Tibial nerve (tissue), 4 donors: ENCODE measurements around the gene TENM4. TPM values are rescaled to one million over a fixed set of nuclear protein-coding genes. Genes with fewer than 3 reads are reported as not detected.

Experiments
- DNase-seq, 2 donors: peaks; one replicate each; pipeline ENCODE4 v3.0.0-alpha.2; 2019; ENCODE audit warnings: low spot score in 2 of 2
- H3K27ac ChIP-seq, 4 donors: fragments of 200-600 bp; sonication (generic) in 3 of 4; one replicate each; pipeline ENCODE4 v1.5.1; 2017 to 2019; ENCODE audit warnings: mild to moderate bottlenecking in 1 of 4
- H3K27me3 ChIP-seq, 2 donors: fragments of 200-600 bp; sonication (generic) in 1 of 2; one replicate each; pipeline versions ENCODE4 v1.5.1 to v1.6.0; 2017 to 2019
- H3K36me3 ChIP-seq, 3 donors: fragments of 200-600 bp; sonication (generic); one replicate each; pipeline ENCODE4 v1.5.1; 2018 to 2019
- H3K4me1 ChIP-seq, 4 donors: fragments of 200-600 bp; sonication (generic) in 3 of 4; one replicate each; pipeline ENCODE4 v1.5.1; 2017 to 2019
- H3K4me3 ChIP-seq, 4 donors: fragments of 200-600 bp; sonication (generic) in 3 of 4; one replicate each; pipeline ENCODE4 v1.5.1; 2017 to 2019; ENCODE audit warnings: mild to moderate bottlenecking in 1 of 4, moderate library complexity in 1 of 4
- H3K9me3 ChIP-seq, 4 donors: fragments of 200-600 bp; sonication (generic) in 3 of 4; one replicate each; pipeline ENCODE4 v1.5.1; 2017 to 2019
- EP300 ChIP-seq, 2 donors: sonication (generic); formaldehyde crosslinking; IDR thresholded peaks; one replicate each; pipeline ENCODE4 v1.6.1; 2017; ENCODE audit warnings: antibody characterized with exemption in 2 of 2, mild to moderate bottlenecking in 1 of 2
- POLR2A ChIP-seq, 2 donors: fragments of 450-650 bp; IDR thresholded peaks; one replicate each; pipeline ENCODE4 v1.6.1; 2017; ENCODE audit warnings: antibody characterized with exemption in 2 of 2, mild to moderate bottlenecking in 2 of 2, moderate library complexity in 2 of 2
- WGBS, 2 donors: methylation state at CpG; one replicate each; pipeline ENCODE4 v1.1.5; 2018; 5-methylcytosine and 5-hydroxymethylcytosine counted together
- total RNA-seq, 4 donors: library from RNA; depleted of rRNA; stranded (reverse); fragments of >200 nt; gene quantifications; one replicate each; pipeline ENCODE4 v1.1.0, GENCODE V29; 2016
- TF ChIP-seq, protein P1 (sequence below), 5 experiments: fragments of 200-600 bp in 3 of 5; fragments of 450-650 bp in 2 of 5; sonication (generic) in 3 of 5; IDR thresholded peaks; one replicate each; pipeline ENCODE4 v1.5.1; 2016 to 2019; ENCODE audit warnings: antibody characterized with exemption in 5 of 5, mild to moderate bottlenecking in 3 of 5, moderate library complexity in 2 of 5

Gene TENM4
- total RNA-seq, 4 donors from 2014 or later, result 15.3 to 36.3 (median 19.6) TPM

- Histone ChIP-seq H3K4me3 (no peak overlapping the region), H3K9me3 (no peaks in the 10 kb centered on the region), H3K4me1 (no peaks in the 10 kb centered on the region), H3K27me3 (no peaks in the 10 kb centered on the region), H3K36me3 (no peaks in the 10 kb centered on the region), H3K27ac (no peak overlapping the region)
- no peak for DNase-seq
- TF ChIP-seq, protein P1, sequence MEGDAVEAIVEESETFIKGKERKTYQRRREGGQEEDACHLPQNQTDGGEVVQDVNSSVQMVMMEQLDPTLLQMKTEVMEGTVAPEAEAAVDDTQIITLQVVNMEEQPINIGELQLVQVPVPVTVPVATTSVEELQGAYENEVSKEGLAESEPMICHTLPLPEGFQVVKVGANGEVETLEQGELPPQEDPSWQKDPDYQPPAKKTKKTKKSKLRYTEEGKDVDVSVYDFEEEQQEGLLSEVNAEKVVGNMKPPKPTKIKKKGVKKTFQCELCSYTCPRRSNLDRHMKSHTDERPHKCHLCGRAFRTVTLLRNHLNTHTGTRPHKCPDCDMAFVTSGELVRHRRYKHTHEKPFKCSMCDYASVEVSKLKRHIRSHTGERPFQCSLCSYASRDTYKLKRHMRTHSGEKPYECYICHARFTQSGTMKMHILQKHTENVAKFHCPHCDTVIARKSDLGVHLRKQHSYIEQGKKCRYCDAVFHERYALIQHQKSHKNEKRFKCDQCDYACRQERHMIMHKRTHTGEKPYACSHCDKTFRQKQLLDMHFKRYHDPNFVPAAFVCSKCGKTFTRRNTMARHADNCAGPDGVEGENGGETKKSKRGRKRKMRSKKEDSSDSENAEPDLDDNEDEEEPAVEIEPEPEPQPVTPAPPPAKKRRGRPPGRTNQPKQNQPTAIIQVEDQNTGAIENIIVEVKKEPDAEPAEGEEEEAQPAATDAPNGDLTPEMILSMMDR (IDR thresholded peaks at IDR 0.05), result no peak
- TF ChIP-seq POLR2A (IDR thresholded peaks at IDR 0.05) (no peak), EP300 (IDR thresholded peaks at IDR 0.05) (no peak)
These were observed 423.0 kb downstream of the TENM4 start for GRCh38 chr11:79017811-79018210.

- Histone ChIP-seq H3K9me3 (peaks cover 0 to 4% (median 0%) of the 10 kb centered on the region in 4 donors), H3K4me1 (no peaks in the 10 kb centered on the region), H3K27me3 (no peaks in the 10 kb centered on the region), H3K27ac (no peak overlapping the region), H3K36me3 (no peaks in the 10 kb centered on the region), H3K4me3 (no peak overlapping the region)
- WGBS, 2 donors, result 92 to 94% methylated on average over 3 of the region's 3 CpGs
- TF ChIP-seq, protein P1 (IDR thresholded peaks at IDR 0.05), result no peak
- no peak for TF ChIP-seq EP300 (IDR thresholded peaks at IDR 0.05)
- TF ChIP-seq POLR2A (IDR thresholded peaks at IDR 0.05), result no peak
- no peak for DNase-seq
These were observed 427.3 kb downstream of the TENM4 start for GRCh38 chr11:79013509-79013908.

- Histone ChIP-seq H3K27ac (no peak overlapping the region), H3K27me3 (no peaks in the 10 kb centered on the region), H3K4me3 (no peak overlapping the region), H3K4me1 (no peaks in the 10 kb centered on the region), H3K36me3 (no peaks in the 10 kb centered on the region), H3K9me3 (peaks cover 0 to 4% (median 0%) of the 10 kb centered on the region in 4 donors)
- DNase-seq, result no peak
- WGBS, 2 donors, result 87 to 95% methylated on average over 3 of the region's 3 CpGs
- TF ChIP-seq EP300 (IDR thresholded peaks at IDR 0.05) (no peak), POLR2A (IDR thresholded peaks at IDR 0.05) (no peak)
- TF ChIP-seq, protein P1 (IDR thresholded peaks at IDR 0.05), result no peak
These were observed 429.5 kb downstream of the TENM4 start for GRCh38 chr11:79011357-79011756.

DNA sequence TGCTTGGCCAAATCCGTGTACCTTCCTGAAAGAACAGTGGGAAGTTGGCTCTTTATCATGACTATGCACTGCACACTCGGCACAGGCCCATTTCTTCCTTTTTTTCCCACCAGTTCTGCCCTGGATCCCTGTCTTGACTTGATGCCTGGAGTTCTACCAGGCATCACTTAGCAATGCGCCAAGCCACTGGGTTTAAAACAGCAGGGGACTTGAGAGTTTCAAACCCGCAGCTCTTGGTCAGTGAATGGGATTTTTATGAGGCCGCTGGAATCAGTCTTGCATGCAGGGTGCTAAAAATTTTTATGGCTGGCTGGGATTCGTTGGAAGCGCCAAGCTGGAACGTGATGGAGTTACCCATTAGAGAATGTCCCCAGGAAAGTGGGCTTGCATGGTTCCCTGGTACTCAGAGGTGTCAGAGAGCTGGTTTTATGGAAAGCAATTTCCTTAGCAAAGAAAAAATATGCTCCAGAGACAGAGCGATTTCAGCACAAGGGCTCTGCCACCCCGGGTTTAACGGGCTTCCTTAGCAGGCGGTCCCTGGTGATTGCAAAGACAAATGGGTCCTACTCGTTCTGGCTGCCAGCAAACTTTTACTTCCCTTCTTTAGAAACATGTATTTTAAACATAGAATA, 432.9 kb downstream of the TENM4 start:
- no peak overlapping the region for H3K27ac ChIP-seq
- 42 to 46% methylated on average over 13 of the region's 13 CpGs for WGBS, 2 donors
- H3K9me3 ChIP-seq, result peaks cover 0 to 21% (median 0%) of the 10 kb centered on the region in 4 donors
- no peaks in the 10 kb centered on the region for H3K27me3 ChIP-seq
- no peak overlapping the region for H3K4me3 ChIP-seq
- no peaks in the 10 kb centered on the region for H3K4me1 ChIP-seq
- DNase-seq, result no peak
- TF ChIP-seq, protein P1 (IDR thresholded peaks at IDR 0.05), result no peak
- TF ChIP-seq POLR2A (IDR thresholded peaks at IDR 0.05) (no peak), EP300 (IDR thresholded peaks at IDR 0.05) (no peak)
- no peaks in the 10 kb centered on the region for H3K36me3 ChIP-seq

DNA sequence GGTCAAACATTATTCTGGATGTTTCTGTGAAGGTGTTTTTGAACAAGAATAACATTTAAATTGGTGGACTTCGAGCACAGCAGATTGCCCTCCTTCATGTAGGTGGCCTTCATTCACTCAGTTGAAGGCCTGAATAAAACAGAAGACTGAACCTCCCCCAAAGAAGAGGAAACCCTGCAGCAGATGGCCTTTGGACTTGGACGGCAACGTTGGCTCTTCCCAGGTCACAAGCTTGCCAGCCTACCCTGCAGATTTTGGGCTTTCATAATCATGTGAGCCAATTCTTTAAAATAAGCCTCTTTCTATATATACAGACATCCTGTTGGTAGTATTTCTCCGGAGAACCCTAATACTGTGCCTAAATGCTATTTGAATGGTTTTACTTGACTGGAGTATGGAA, 434.0 kb downstream of the TENM4 start:
- Histone ChIP-seq H3K4me3 (no peak overlapping the region), H3K4me1 (no peaks in the 10 kb centered on the region), H3K27ac (no peak overlapping the region), H3K36me3 (no peaks in the 10 kb centered on the region), H3K27me3 (no peaks in the 10 kb centered on the region), H3K9me3 (peaks cover 0 to 32% (median 0%) of the 10 kb centered on the region in 4 donors)
- 79 to 85% methylated on average over 4 of the region's 4 CpGs for WGBS, 2 donors
- no peak for DNase-seq
- TF ChIP-seq, protein P1 (IDR thresholded peaks at IDR 0.05), result no peak
- TF ChIP-seq POLR2A (IDR thresholded peaks at IDR 0.05), result no peak
- no peak for TF ChIP-seq EP300 (IDR thresholded peaks at IDR 0.05)
